ENCODE results near the gene AGAP6.
"Not testable (repeated sequence)": the region's sequence is repeated elsewhere in the genome, so short reads cannot be mapped to it uniquely, and the experiment has no call there.

Gene AGAP6

DNA sequence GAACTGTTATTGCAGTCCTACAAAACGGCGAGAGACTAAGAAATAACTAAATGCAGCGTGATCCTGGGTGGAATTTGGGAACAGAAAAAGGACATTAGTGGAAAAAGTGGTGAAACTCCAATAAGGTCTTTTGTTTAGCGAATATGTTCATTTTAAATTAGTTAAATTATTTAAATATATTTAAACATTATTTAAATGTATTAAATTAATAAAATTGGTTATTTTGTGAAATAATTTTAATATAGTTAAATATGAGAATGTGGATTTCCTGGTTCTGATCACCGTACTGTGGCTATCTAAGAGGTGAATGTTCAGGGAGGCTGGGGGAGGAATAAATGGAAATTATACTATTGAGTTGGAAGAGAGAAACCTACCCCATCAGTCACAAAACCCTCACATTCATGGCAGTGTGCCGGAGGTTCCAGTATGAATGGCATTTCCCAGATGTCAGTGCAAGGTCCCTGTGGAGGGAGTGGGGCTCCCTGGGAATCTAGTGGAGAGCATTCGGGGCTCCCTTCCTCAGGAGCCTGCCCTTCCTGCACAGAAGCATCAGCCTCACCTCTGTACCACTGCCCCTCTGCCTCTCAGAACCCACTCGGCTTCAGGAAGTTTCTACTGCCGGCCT lies 27.5 kb downstream of the AGAP6 start:
- H3K27me3 Mint-ChIP-seq; H3K9me3 Mint-ChIP-seq; H3K4me3 Mint-ChIP-seq; H3K27ac Mint-ChIP-seq; H3K36me3 Mint-ChIP-seq (ENCODE audit: low read depth); ATAC-seq; DNase-seq; H3K4me1 Mint-ChIP-seq: not testable (repeated sequence)

DNA sequence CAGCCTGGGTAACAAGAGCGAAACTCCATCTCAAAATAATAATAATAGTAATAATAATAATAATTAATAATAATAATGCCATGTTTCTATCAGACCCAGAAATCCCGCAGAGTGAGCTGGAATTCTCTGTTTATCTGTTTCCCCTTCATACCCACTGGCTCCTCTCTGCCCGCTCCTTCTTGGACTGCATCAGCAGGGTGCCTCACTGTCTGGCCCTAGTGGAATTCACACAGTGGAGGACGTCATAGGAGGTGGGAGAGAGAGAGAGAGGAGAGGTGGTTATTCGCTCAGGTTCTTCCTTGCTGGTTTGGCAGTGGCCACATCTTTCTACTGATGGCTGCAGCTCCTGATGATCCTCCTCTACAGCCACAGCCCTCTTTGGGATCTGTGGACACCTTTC lies 28.7 kb downstream of the AGAP6 start:
- H3K36me3 Mint-ChIP-seq (ENCODE audit: low read depth); H3K27me3 Mint-ChIP-seq; H3K4me1 Mint-ChIP-seq; ATAC-seq; DNase-seq; H3K27ac Mint-ChIP-seq; H3K4me3 Mint-ChIP-seq; H3K9me3 Mint-ChIP-seq: not testable (repeated sequence)

DNA sequence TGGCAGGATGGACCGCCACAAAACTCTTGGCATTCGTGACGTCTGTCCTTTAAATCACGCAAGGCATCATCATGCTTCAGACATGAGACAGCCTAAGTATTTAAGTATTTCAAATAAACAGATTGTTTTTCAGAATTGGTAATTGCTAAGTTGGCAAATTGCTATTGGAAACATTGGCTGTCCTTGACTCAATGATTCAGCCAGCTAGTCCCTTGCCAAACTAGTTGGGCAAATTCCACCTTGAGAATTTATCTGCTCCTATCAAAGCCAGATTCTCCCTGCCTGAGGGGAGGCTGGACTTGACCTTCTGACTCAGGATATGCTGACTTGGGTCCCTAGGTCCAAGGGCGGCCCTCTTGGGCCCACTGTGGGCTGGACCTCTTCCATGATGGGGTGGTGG lies 29.4 kb downstream of the AGAP6 start:
- ATAC-seq; H3K9me3 Mint-ChIP-seq; H3K4me1 Mint-ChIP-seq; H3K27me3 Mint-ChIP-seq; H3K27ac Mint-ChIP-seq; DNase-seq; H3K36me3 Mint-ChIP-seq (ENCODE audit: low read depth); H3K4me3 Mint-ChIP-seq: not testable (repeated sequence)

DNA sequence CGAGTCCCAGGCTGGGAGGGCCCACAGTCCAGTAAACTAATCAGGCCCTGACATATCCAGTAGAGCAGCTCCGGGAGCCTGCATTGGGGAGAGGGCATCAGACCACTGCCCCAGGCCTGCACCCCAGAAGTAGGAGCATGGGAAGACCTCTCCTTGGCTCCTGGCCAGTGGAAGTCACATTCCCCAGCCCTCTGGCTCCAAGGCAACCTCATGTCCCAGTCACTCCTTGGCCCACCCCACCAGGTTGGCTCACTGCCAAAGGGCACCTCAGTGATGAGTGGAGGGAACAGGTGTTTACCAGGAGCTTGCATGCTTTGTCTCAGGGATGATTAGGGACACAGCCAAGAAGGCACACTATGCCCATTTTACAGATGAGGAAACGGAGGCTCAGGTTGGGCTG lies 31.1 kb downstream of the AGAP6 start:
- not testable (repeated sequence) for H3K27ac Mint-ChIP-seq; H3K4me3 Mint-ChIP-seq; ATAC-seq; H3K27me3 Mint-ChIP-seq; H3K9me3 Mint-ChIP-seq; H3K4me1 Mint-ChIP-seq; DNase-seq; H3K36me3 Mint-ChIP-seq (ENCODE audit: low read depth)

DNA sequence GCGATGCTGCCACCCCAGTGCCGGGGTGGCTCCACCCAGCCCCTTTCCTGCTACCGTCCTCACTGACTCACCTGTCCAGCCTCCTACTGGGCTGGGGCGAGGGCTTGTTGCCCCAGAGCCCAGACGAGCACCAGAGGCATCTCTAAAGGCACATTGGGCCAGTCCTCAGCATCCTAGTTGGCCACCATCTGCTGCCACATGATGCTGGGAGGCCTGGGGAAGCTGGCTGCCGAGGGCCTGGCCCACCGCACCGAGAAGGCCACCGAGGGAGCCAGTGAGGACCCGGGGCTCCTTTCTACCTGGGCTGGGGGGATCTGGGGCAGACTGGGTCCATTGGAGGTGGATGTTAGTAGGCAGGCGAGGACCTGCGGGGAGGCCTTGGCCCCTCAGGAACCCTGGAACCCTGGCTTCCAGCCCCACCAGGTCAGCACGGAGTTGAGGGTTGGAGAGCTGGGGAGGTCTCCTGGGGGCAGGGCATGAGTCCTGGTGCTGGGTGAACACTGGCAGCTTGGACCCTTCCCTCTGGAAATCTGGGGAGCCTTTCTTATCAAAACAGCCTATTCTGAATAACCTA lies 32.3 kb downstream of the AGAP6 start:
- not testable (repeated sequence) for H3K9me3 Mint-ChIP-seq; H3K4me3 Mint-ChIP-seq; DNase-seq; H3K27me3 Mint-ChIP-seq; H3K4me1 Mint-ChIP-seq; H3K27ac Mint-ChIP-seq; ATAC-seq; H3K36me3 Mint-ChIP-seq (ENCODE audit: low read depth)

DNA sequence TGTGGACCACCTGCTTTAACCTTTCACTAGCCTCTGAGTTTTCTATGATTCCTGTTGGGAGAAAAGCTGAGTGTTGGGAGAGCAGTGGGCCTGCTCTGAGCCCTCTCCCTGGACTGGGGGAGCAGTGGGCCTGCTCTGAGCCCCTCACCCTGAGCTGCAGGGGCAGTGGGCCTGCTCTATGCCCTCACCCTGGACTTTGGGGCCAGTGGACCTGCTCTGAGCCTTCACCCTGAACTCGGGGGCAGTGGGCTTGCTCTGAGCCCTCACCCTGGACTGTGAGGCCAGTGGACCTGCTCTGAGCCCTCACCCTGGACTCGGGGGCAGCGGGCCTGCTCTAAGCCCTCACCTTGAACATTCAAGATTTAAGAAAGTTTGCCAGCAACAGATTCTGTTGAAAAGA lies 33.4 kb downstream of the AGAP6 start:
- ATAC-seq (no peak), DNase-seq (no peak)
- Mint-ChIP-seq H3K4me3 (no peak overlapping the region), H3K27ac (no peak overlapping the region), H3K9me3 (no peaks in the 10 kb centered on the region), H3K4me1 (no peaks in the 10 kb centered on the region), H3K27me3 (peaks cover 14% of the 10 kb centered on the region), H3K36me3 (ENCODE audit: low read depth) (no peaks in the 10 kb centered on the region)

DNA sequence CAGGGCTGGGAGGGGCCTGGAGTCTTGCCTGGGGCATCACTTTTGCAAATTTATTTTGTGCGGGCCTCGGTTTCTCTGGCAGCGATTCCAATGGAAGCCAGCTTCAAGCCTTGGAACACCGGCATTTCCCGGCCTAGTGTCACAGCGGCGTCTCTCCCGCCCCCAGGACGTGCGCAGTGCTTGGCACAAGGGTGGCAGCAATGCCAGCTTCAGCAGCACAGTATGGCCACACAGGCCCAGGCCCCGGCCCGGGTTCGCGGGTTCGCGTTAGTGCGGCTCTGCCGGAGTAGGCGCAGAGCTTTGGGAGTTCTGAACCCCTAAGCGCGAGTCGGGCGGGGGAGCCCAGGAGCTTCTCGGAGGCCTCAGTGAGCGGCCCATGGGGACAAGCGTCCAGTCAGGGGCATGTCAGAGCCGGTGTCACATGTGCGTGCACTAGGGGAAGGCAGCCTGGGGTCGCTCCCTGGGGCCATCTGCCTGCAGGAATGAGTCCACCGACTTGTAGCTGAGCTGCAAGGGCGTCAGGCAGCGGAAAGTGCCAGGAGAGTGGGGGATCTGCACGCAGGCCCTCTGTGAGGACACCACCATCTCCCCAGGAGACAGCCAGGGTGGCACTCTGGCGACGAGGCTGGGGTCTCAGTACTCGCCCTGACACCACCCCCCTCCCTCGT lies 36.6 kb downstream of the AGAP6 start:
- H3K27me3 Mint-ChIP-seq, result peaks cover 16% of the 10 kb centered on the region
- not testable (repeated sequence) for H3K4me3 Mint-ChIP-seq; ATAC-seq; H3K27ac Mint-ChIP-seq; H3K4me1 Mint-ChIP-seq; H3K9me3 Mint-ChIP-seq; H3K36me3 Mint-ChIP-seq (ENCODE audit: low read depth); DNase-seq

DNA sequence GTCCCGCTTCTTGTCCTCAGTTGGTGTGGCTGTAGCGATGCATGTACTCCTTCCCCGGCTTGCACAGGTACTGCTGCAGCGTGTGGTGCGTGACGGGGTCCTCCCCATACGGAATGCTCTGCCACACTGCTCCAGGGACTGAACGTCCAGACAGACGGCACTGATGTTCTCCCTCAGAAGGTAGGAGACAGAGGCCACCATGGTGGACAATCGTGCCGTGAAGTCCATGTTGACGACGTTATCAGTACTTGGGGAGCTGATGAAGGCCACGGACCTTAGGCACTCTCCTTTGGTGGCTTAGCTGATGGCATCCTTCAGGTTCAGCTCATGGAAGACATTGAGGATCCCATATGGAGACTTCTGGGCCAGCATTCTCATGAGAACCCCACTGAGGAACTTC lies 37.4 kb downstream of the AGAP6 start:
- no peak for DNase-seq

DNA sequence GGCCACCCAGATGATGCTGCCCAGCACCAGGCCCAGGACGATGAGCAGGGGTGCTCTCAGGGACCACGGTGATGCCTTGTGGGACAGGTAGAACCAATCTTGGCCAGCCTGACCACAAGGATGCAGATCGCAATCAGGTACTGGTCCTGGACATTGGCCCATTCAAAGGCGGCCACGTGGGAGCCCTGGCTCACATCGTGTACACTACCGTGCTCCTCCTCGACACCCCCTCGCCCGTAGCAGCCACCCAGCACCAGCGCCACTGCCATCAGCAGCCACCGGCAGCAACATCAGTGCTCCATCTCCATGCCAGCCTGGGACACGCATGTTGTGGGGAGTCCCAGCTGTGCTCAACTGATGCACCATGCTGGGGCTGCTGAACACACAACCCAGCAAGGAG lies 39.0 kb downstream of the AGAP6 start:
- Mint-ChIP-seq H3K36me3 (ENCODE audit: low read depth) (no peaks in the 10 kb centered on the region), H3K4me3 (no peak overlapping the region)

More for the DNA sequence above, 37.4 kb downstream of the AGAP6 start:
- Mint-ChIP-seq H3K36me3 (ENCODE audit: low read depth) (no peaks in the 10 kb centered on the region), H3K4me1 (no peaks in the 10 kb centered on the region), H3K27me3 (peaks cover 18% of the 10 kb centered on the region), H3K9me3 (no peaks in the 10 kb centered on the region), H3K4me3 (no peak overlapping the region), H3K27ac (no peak overlapping the region)
- ATAC-seq, result no peak

DNA sequence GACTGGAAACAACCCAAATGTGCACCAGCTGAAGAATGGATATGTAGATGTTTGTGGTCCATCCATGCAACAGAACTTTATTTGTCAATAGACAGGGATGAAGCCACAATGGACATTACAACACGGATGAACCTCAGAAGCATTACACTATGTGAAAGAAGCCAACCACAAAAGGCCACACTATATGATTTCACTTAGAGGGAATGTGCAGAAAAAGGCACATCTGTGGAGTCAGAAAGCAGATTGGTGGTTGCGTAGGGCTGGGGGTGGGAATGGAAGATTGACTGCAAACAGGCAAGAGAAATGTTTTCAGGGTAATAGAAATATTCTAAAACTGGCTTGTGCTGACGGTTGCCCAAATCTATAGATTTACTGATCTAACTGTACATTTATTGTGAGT lies 45.3 kb downstream of the AGAP6 start:
- H3K27ac Mint-ChIP-seq, result no peak overlapping the region
- no peak overlapping the region for H3K4me3 Mint-ChIP-seq

More for the DNA sequence above, 39.0 kb downstream of the AGAP6 start:
- Mint-ChIP-seq H3K27ac (no peak overlapping the region), H3K9me3 (no peaks in the 10 kb centered on the region), H3K4me1 (no peaks in the 10 kb centered on the region), H3K27me3 (peaks cover 18% of the 10 kb centered on the region)
- no peak for DNase-seq
- no peak for ATAC-seq

DNA sequence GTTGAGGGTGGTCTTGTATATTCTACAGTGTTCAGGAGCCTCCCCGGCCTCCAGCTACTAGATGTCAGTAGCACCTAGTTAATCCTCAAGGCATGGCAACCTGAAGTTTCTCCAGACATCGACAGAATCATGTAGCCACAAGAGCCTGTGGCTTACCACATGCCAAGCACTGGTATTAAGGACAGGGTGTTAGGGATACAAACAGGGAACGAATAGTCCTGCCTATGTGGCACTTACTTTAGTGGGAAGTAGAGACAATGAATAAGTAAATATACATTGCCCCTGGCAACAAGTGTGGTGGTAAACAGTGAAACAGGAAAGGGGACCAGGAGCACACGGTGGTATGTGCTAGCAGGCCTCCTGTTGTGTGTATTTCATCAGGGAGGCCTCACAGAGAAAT lies 47.1 kb downstream of the AGAP6 start:
- not testable (repeated sequence) for H3K4me3 Mint-ChIP-seq; H3K36me3 Mint-ChIP-seq (ENCODE audit: low read depth); H3K27me3 Mint-ChIP-seq; ATAC-seq; H3K27ac Mint-ChIP-seq; H3K4me1 Mint-ChIP-seq; DNase-seq; H3K9me3 Mint-ChIP-seq

More for the DNA sequence above, 45.3 kb downstream of the AGAP6 start:
- H3K4me1 Mint-ChIP-seq, result peaks cover 2% of the 10 kb centered on the region
- H3K9me3 Mint-ChIP-seq, result no peaks in the 10 kb centered on the region
- ATAC-seq (no peak), DNase-seq (no peak)
- peaks cover 1% of the 10 kb centered on the region for H3K27me3 Mint-ChIP-seq
- H3K36me3 Mint-ChIP-seq (ENCODE audit: low read depth), result no peaks in the 10 kb centered on the region

DNA sequence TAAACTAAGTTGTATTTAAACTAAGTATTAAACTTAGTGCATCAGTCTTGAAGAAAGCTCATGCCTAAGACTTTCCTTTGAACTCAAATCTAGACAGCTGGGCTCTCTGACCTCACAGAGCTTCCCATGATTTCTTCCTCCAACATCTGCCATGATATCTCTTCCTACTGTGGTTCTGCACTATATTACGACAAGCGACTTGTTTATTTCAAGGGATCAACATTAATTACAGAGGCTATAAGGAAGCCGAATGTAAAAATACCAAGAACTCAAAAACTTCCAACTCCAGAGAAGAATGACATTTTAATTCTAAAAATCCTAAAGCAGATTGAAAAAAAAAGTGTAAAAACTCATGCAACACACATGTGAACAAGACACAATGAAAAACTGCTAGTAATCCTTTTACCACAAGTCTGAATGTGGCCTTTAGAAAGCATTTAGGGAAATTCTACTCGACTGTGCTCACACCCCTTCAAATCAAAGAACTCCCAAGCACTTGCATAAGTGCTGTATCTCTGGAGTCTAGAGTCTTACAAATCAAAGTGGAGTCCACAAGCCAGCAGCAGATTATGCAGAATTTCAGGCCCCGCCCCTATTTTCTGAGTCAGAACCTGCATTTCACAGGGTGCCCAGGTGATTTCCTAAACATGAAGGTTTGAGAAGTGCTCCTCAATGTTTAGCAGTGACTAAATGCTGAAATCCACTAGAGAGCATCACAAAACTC lies 56.9 kb downstream of the AGAP6 start:
- H3K4me1 Mint-ChIP-seq, result no peaks in the 10 kb centered on the region
- DNase-seq, result peak; percentile 5
- ATAC-seq, result no peak
- H3K36me3 Mint-ChIP-seq (ENCODE audit: low read depth), result no peaks in the 10 kb centered on the region
- no peaks in the 10 kb centered on the region for H3K27me3 Mint-ChIP-seq
- no peaks in the 10 kb centered on the region for H3K9me3 Mint-ChIP-seq
- no peak overlapping the region for H3K27ac Mint-ChIP-seq
- no peak overlapping the region for H3K4me3 Mint-ChIP-seq

DNA sequence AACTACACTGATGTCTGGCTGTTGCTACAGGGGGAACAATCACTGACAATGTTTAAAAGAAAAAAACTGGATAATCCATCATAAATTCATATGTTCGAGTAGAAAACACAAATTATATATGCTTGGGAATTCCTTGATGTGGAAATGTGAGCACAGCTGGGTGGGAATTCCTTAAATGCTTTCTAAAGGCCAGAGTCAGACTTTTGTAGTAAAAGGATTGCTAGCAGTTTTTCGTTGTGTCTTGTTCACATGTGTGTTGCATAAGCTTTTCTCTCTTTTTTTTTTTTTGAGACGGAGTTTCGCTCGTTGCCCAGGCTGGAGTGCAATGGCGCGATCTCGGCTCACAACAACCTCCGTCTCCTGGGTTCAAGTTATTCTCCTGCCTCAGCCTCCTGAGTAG lies 58.3 kb downstream of the AGAP6 start:
- H3K4me3 Mint-ChIP-seq; H3K9me3 Mint-ChIP-seq; H3K36me3 Mint-ChIP-seq (ENCODE audit: low read depth); DNase-seq; ATAC-seq; H3K27me3 Mint-ChIP-seq; H3K4me1 Mint-ChIP-seq; H3K27ac Mint-ChIP-seq: not testable (repeated sequence)

DNA sequence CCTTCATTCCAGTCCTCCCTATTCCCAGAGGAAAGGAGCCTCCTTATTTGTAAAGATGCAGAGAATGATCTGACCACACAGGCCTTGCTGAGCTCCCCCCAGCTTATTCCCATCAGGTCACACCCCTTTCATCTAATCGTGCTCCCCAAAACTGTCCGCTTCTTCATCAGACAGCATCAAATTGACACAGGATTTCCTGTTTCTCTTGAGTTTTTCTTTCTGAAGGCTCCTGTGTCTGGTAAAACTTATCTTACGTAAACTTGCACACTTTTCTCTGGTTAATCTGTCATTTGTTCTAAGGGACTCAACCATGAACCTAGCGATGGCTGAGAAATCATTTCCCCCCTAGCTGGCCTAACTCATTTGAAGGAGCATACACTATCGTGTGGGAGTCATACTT lies 59.4 kb downstream of the AGAP6 start:
- not testable (repeated sequence) for H3K27me3 Mint-ChIP-seq; H3K36me3 Mint-ChIP-seq (ENCODE audit: low read depth); H3K4me3 Mint-ChIP-seq; H3K9me3 Mint-ChIP-seq; H3K4me1 Mint-ChIP-seq; DNase-seq; ATAC-seq; H3K27ac Mint-ChIP-seq
